HL-60 (cell line): ENCODE results near the gene VPS41.

Experiments used
- DNase-seq, 2 experiments: peaks; one replicate each; pipeline ENCODE4 v3.0.0-alpha.2; 2010 to 2020; ENCODE audit warnings: low read depth in 1 of 2, low spot score in 1 of 2
- H3K27ac ChIP-seq: fragments of 250-450 bp; sonication (Bioruptor Pico); replicated peaks from 2 replicates; pipeline ENCODE4 v1.5.1; 2020; ENCODE audit warnings: mild to moderate bottlenecking, moderate library complexity
- H3K27me3 ChIP-seq: fragments of 250-450 bp; sonication (Bioruptor Pico); 2 replicates; pipeline ENCODE4 v1.5.1; 2021; ENCODE audit warnings: mild to moderate bottlenecking, moderate library complexity; ENCODE audit not compliant: insufficient read depth, poor library complexity, severe bottlenecking
- H3K4me3 ChIP-seq: replicated peaks from 2 replicates; pipeline ENCODE4 v1.5.1; 2011; ENCODE audit warnings: mild to moderate bottlenecking, control low read depth, low read length; ENCODE audit not compliant: insufficient read depth
- GABPA ChIP-seq: IDR thresholded peaks from 2 replicates; pipeline ENCODE4 v1.6.1; 2012; ENCODE audit warnings: low read depth
- POLR2AphosphoS5 ChIP-seq: IDR thresholded peaks from 2 replicates; pipeline ENCODE4 v1.6.1; 2012; ENCODE audit warnings: low read depth
- SPI1 ChIP-seq: IDR thresholded peaks from 2 replicates; pipeline ENCODE4 v1.6.1; 2012; ENCODE audit warnings: low read depth, mild to moderate bottlenecking, borderline replicate concordance
- TF ChIP-seq, protein P1 (sequence below): IDR thresholded peaks from 2 replicates; pipeline ENCODE4 v1.6.1; 2012; ENCODE audit warnings: low read depth; ENCODE audit not compliant: insufficient replicate concordance
- TF ChIP-seq, protein P2 (sequence below): IDR thresholded peaks from one replicate; pipeline ENCODE4 v1.5.1; 2011; ENCODE audit warnings: low read length, control low read depth, inconsistent platforms; ENCODE audit not compliant: insufficient read depth

Gene VPS41

GRCh38 chr7:38723327-38723726, 185.7 kb downstream of the VPS41 start:
- TF ChIP-seq, protein P1, sequence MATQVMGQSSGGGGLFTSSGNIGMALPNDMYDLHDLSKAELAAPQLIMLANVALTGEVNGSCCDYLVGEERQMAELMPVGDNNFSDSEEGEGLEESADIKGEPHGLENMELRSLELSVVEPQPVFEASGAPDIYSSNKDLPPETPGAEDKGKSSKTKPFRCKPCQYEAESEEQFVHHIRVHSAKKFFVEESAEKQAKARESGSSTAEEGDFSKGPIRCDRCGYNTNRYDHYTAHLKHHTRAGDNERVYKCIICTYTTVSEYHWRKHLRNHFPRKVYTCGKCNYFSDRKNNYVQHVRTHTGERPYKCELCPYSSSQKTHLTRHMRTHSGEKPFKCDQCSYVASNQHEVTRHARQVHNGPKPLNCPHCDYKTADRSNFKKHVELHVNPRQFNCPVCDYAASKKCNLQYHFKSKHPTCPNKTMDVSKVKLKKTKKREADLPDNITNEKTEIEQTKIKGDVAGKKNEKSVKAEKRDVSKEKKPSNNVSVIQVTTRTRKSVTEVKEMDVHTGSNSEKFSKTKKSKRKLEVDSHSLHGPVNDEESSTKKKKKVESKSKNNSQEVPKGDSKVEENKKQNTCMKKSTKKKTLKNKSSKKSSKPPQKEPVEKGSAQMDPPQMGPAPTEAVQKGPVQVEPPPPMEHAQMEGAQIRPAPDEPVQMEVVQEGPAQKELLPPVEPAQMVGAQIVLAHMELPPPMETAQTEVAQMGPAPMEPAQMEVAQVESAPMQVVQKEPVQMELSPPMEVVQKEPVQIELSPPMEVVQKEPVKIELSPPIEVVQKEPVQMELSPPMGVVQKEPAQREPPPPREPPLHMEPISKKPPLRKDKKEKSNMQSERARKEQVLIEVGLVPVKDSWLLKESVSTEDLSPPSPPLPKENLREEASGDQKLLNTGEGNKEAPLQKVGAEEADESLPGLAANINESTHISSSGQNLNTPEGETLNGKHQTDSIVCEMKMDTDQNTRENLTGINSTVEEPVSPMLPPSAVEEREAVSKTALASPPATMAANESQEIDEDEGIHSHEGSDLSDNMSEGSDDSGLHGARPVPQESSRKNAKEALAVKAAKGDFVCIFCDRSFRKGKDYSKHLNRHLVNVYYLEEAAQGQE, result no peak
- TF ChIP-seq POLR2AphosphoS5 (no peak), GABPA (no peak), SPI1 (no peak)
- TF ChIP-seq, protein P2, sequence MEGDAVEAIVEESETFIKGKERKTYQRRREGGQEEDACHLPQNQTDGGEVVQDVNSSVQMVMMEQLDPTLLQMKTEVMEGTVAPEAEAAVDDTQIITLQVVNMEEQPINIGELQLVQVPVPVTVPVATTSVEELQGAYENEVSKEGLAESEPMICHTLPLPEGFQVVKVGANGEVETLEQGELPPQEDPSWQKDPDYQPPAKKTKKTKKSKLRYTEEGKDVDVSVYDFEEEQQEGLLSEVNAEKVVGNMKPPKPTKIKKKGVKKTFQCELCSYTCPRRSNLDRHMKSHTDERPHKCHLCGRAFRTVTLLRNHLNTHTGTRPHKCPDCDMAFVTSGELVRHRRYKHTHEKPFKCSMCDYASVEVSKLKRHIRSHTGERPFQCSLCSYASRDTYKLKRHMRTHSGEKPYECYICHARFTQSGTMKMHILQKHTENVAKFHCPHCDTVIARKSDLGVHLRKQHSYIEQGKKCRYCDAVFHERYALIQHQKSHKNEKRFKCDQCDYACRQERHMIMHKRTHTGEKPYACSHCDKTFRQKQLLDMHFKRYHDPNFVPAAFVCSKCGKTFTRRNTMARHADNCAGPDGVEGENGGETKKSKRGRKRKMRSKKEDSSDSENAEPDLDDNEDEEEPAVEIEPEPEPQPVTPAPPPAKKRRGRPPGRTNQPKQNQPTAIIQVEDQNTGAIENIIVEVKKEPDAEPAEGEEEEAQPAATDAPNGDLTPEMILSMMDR, result no peak
- DNase-seq, result no peak

DNA sequence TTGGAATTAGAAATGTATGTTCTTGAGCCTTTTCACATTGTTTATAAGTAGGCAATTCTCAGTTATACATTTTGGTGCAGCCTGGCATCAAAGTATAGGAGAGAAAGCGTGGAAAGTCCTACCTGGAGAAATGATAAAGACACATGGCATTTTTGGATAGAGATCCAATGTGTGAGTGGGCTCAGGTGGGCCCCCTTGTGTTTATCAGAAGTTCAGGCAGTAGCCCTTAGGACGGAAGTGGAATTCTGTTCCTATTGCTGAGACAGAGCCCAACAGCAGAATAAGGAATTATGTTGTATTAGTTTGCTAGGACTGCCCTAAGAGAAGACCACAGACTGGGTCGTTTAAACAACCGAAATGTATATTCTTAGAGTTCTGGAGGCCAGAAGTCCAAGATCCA, 192.6 kb downstream of the VPS41 start:
- Histone ChIP-seq H3K4me3 (no peak overlapping the region), H3K27me3 (no peaks in the 10 kb centered on the region), H3K27ac (no peak overlapping the region)
- DNase-seq, result no peak
- TF ChIP-seq, protein P2, result no peak
- TF ChIP-seq GABPA (no peak), SPI1 (no peak), POLR2AphosphoS5 (no peak)
- TF ChIP-seq, protein P1, result no peak

More at GRCh38 chr7:38723327-38723726, 185.7 kb downstream of the VPS41 start:
- no peak overlapping the region for H3K27ac ChIP-seq
- no peaks in the 10 kb centered on the region for H3K27me3 ChIP-seq
- H3K4me3 ChIP-seq, result no peak overlapping the region

GRCh38 chr7:38709123-38709522, 199.9 kb downstream of the VPS41 start:
- DNase-seq, result no peak
- Histone ChIP-seq H3K27ac (no peak overlapping the region), H3K27me3 (no peaks in the 10 kb centered on the region), H3K4me3 (no peak overlapping the region)
- TF ChIP-seq, protein P2, result no peak
- TF ChIP-seq SPI1, result no peak
- TF ChIP-seq, protein P1, result no peak
- TF ChIP-seq GABPA, result no peak
- no peak for TF ChIP-seq POLR2AphosphoS5
